Ishikawa (cell line): ENCODE results near the gene TMEM91.
A peak's percentile ranks its signal among the peaks of the same experiment; 100 is the strongest.

ENCODE experiments used
- EP300 ChIP-seq: IDR thresholded peaks from 2 replicates; pipeline ENCODE4 v1.6.1; 2012; ENCODE audit warnings: borderline replicate concordance
- REST ChIP-seq: IDR thresholded peaks from 2 replicates; pipeline ENCODE4 v1.6.1; 2012; ENCODE audit warnings: low read depth, mild to moderate bottlenecking
- TEAD4 ChIP-seq: IDR thresholded peaks from 2 replicates; pipeline ENCODE4 v1.6.1; 2012
- USF1 ChIP-seq: IDR thresholded peaks from 2 replicates; pipeline ENCODE4 v1.6.1; 2012

GRCh38 chr19:41373993-41374392 lies 2.3 kb upstream of the TMEM91 start:
- TF ChIP-seq TEAD4 (peak; percentile 59; the same call in 1 of the 2 replicates), REST (no peak), EP300 (peak; percentile 24; the same call in 1 of the 2 replicates), USF1 (peak; percentile 12; the same call in 1 of the 2 replicates)
